T-helper 1 cell treated with Interleukin-12 subunit alpha and Interleukin-12 subunit beta and Interleukin-4 antibody, amounts not matched to agents 30 μg/mL and 1 μg/mL, for 36 hours (primary cell): ENCODE data around the gene IGFALS.
"Not testable (repeated sequence)": the region's sequence is repeated elsewhere in the genome, so short reads cannot be mapped to it uniquely, and the experiment has no call there.

Experiments
- H3K27ac Mint-ChIP-seq: one replicate; pipeline ENCODE4 v1.8.0; 2021; ENCODE audit warnings: mild to moderate bottlenecking, mixed read lengths
- H3K27me3 Mint-ChIP-seq: one replicate; pipeline ENCODE4 v1.8.0; 2021; ENCODE audit warnings: low read depth, mixed read lengths
- H3K36me3 Mint-ChIP-seq: one replicate; pipeline ENCODE4 v1.8.0; 2021; ENCODE audit warnings: low read depth, mixed read lengths
- H3K4me1 Mint-ChIP-seq: one replicate; pipeline ENCODE4 v1.8.0; 2021; ENCODE audit warnings: low read depth, mixed read lengths
- H3K4me3 Mint-ChIP-seq: one replicate; pipeline ENCODE4 v1.8.0; 2021; ENCODE audit warnings: mild to moderate bottlenecking, moderate library complexity, mixed read lengths
- H3K9me3 Mint-ChIP-seq: one replicate; pipeline ENCODE4 v1.8.0; 2021; ENCODE audit warnings: mixed read lengths

The IGFALS gene

GRCh38 chr16:1809281-1809801, 15.8 kb upstream of the IGFALS start:
- no peaks in the 10 kb centered on the region for H3K4me1 Mint-ChIP-seq
- H3K27ac Mint-ChIP-seq: no peak overlapping the region
- H3K4me3 Mint-ChIP-seq: no peak overlapping the region
- no peaks in the 10 kb centered on the region for H3K9me3 Mint-ChIP-seq
- H3K36me3 Mint-ChIP-seq: peaks cover 9% of the 10 kb centered on the region
- H3K27me3 Mint-ChIP-seq: no peaks in the 10 kb centered on the region

GRCh38 chr16:1808691-1809090, 15.2 kb upstream of the IGFALS start:
- Mint-ChIP-seq H3K27ac (no peak overlapping the region), H3K4me1 (no peaks in the 10 kb centered on the region), H3K9me3 (no peaks in the 10 kb centered on the region), H3K27me3 (no peaks in the 10 kb centered on the region), H3K36me3 (peaks cover 9% of the 10 kb centered on the region), H3K4me3 (no peak overlapping the region)

- Mint-ChIP-seq H3K27ac (no peak overlapping the region), H3K4me3 (no peak overlapping the region), H3K4me1 (no peaks in the 10 kb centered on the region), H3K36me3 (peaks cover 3% of the 10 kb centered on the region), H3K27me3 (no peaks in the 10 kb centered on the region), H3K9me3 (no peaks in the 10 kb centered on the region)
Measured at GRCh38 chr16:1807626-1808025, 14.1 kb upstream of the IGFALS start.

- Mint-ChIP-seq H3K27ac (no peak overlapping the region), H3K27me3 (no peaks in the 10 kb centered on the region), H3K4me1 (no peaks in the 10 kb centered on the region), H3K36me3 (peaks cover 9% of the 10 kb centered on the region), H3K4me3 (no peak overlapping the region), H3K9me3 (peaks cover 27% of the 10 kb centered on the region)
Measured at GRCh38 chr16:1800701-1801100, 7.2 kb upstream of the IGFALS start.

- not testable (repeated sequence) for H3K27me3 Mint-ChIP-seq, H3K27ac Mint-ChIP-seq, H3K4me1 Mint-ChIP-seq, H3K4me3 Mint-ChIP-seq, H3K36me3 Mint-ChIP-seq
- peaks cover 27% of the 10 kb centered on the region for H3K9me3 Mint-ChIP-seq
Measured at GRCh38 chr16:1799263-1799662, 5.8 kb upstream of the IGFALS start.

- H3K9me3 Mint-ChIP-seq: peaks cover 20% of the 10 kb centered on the region
- H3K27me3 Mint-ChIP-seq: no peaks in the 10 kb centered on the region
- H3K4me1 Mint-ChIP-seq: no peaks in the 10 kb centered on the region
- no peak overlapping the region for H3K27ac Mint-ChIP-seq
- peaks cover 3% of the 10 kb centered on the region for H3K36me3 Mint-ChIP-seq
- H3K4me3 Mint-ChIP-seq: no peak overlapping the region
Measured at GRCh38 chr16:1794908-1795666, 1.6 kb upstream of the IGFALS start.

GRCh38 chr16:1794221-1794871, 841 bp upstream of the IGFALS start:
- Mint-ChIP-seq H3K4me1 (no peaks in the 10 kb centered on the region), H3K9me3 (peaks cover 13% of the 10 kb centered on the region), H3K36me3 (peaks cover 3% of the 10 kb centered on the region), H3K27ac (no peak overlapping the region), H3K27me3 (no peaks in the 10 kb centered on the region), H3K4me3 (no peak overlapping the region)

- peaks cover 4% of the 10 kb centered on the region for H3K36me3 Mint-ChIP-seq
- H3K4me1 Mint-ChIP-seq: no peaks in the 10 kb centered on the region
- no peaks in the 10 kb centered on the region for H3K27me3 Mint-ChIP-seq
Measured at GRCh38 chr16:1792836-1793577, 498 bp downstream of the IGFALS start.

GRCh38 chr16:1791943-1792812, 1.3 kb downstream of the IGFALS start:
- Mint-ChIP-seq H3K27ac (no peak overlapping the region), H3K4me3 (no peak overlapping the region)

More at GRCh38 chr16:1792836-1793577, 498 bp downstream of the IGFALS start:
- Mint-ChIP-seq H3K9me3 (peaks cover 8% of the 10 kb centered on the region), H3K27ac (no peak overlapping the region), H3K4me3 (no peak overlapping the region)

GRCh38 chr16:1791256-1791942, 2.1 kb downstream of the IGFALS start:
- no peak overlapping the region for H3K4me3 Mint-ChIP-seq
- no peak overlapping the region for H3K27ac Mint-ChIP-seq
- H3K36me3 Mint-ChIP-seq: peaks cover 4% of the 10 kb centered on the region
- no peaks in the 10 kb centered on the region for H3K4me1 Mint-ChIP-seq
- no peaks in the 10 kb centered on the region for H3K9me3 Mint-ChIP-seq
- H3K27me3 Mint-ChIP-seq: no peaks in the 10 kb centered on the region

More at GRCh38 chr16:1791943-1792812, 1.3 kb downstream of the IGFALS start:
- H3K4me1 Mint-ChIP-seq: no peaks in the 10 kb centered on the region
- no peaks in the 10 kb centered on the region for H3K27me3 Mint-ChIP-seq
- H3K36me3 Mint-ChIP-seq: peaks cover 4% of the 10 kb centered on the region
- H3K9me3 Mint-ChIP-seq: peaks cover 2% of the 10 kb centered on the region

GRCh38 chr16:1790611-1791255, 2.8 kb downstream of the IGFALS start:
- H3K9me3 Mint-ChIP-seq: no peaks in the 10 kb centered on the region
- H3K4me3 Mint-ChIP-seq: no peak overlapping the region
- H3K4me1 Mint-ChIP-seq: no peaks in the 10 kb centered on the region
- no peaks in the 10 kb centered on the region for H3K27me3 Mint-ChIP-seq
- peaks cover 4% of the 10 kb centered on the region for H3K36me3 Mint-ChIP-seq
- H3K27ac Mint-ChIP-seq: no peak overlapping the region

GRCh38 chr16:1790261-1790610, 3.3 kb downstream of the IGFALS start:
- H3K4me1 Mint-ChIP-seq: no peaks in the 10 kb centered on the region
- peaks cover 4% of the 10 kb centered on the region for H3K36me3 Mint-ChIP-seq

GRCh38 chr16:1789643-1790045, 3.9 kb downstream of the IGFALS start:
- H3K9me3 Mint-ChIP-seq: no peaks in the 10 kb centered on the region
- H3K27me3 Mint-ChIP-seq: no peaks in the 10 kb centered on the region
- H3K4me3 Mint-ChIP-seq: no peak overlapping the region
- no peaks in the 10 kb centered on the region for H3K4me1 Mint-ChIP-seq
- H3K36me3 Mint-ChIP-seq: peaks cover 4% of the 10 kb centered on the region
- no peak overlapping the region for H3K27ac Mint-ChIP-seq

More at GRCh38 chr16:1790261-1790610, 3.3 kb downstream of the IGFALS start:
- Mint-ChIP-seq H3K9me3 (no peaks in the 10 kb centered on the region), H3K27me3 (no peaks in the 10 kb centered on the region), H3K27ac (no peak overlapping the region), H3K4me3 (no peak overlapping the region)
